Loucy (cell line): Measurements from ENCODE around the gene TNRC6C.
A peak's percentile ranks its signal among the peaks of the same experiment; 100 is the strongest.

Experiments used
- H2AFZ ChIP-seq: fragments of 200-600 bp; sonication (generic); 2 replicates; pipeline ENCODE4 v1.6.0; 2016; ENCODE audit warnings: antibody characterized with exemption, mild to moderate bottlenecking, low read length, moderate library complexity
- H3F3A ChIP-seq: fragments of 200-600 bp; 2 replicates; pipeline ENCODE4 v1.6.0; 2016; ENCODE audit warnings: antibody characterized with exemption, low read depth, mild to moderate bottlenecking
- H3K27me3 ChIP-seq: fragments of 200-600 bp; sonication (generic); 2 replicates; pipeline ENCODE4 v1.6.1; 2014; ENCODE audit warnings: low read length, mild to moderate bottlenecking; ENCODE audit not compliant: insufficient read depth, poor library complexity, severe bottlenecking
- H3K36me3 ChIP-seq: fragments of 200-600 bp; sonication (generic); 2 replicates; pipeline ENCODE4 v1.6.1; 2016; ENCODE audit warnings: low read length; ENCODE audit not compliant: insufficient read depth
- H3K4me1 ChIP-seq: fragments of 200-600 bp; sonication (generic); 2 replicates; pipeline ENCODE4 v1.5.1; 2014; ENCODE audit warnings: low read length, mild to moderate bottlenecking; ENCODE audit not compliant: insufficient read depth, poor library complexity, severe bottlenecking
- H3K4me2 ChIP-seq: fragments of 200-600 bp; sonication (generic); 2 replicates; pipeline ENCODE4 v1.6.0; 2014; ENCODE audit warnings: antibody characterized with exemption, low read length, low read depth, mild to moderate bottlenecking; ENCODE audit not compliant: poor library complexity, severe bottlenecking
- H3K4me3 ChIP-seq: fragments of 200-600 bp; sonication (generic); 2 replicates; pipeline ENCODE4 v1.5.1; 2014; ENCODE audit warnings: low read length, mild to moderate bottlenecking, mixed read lengths; ENCODE audit not compliant: poor library complexity, severe bottlenecking
- H3K79me2 ChIP-seq: fragments of 200-600 bp; sonication (generic); 2 replicates; pipeline ENCODE4 v1.6.1; 2014; ENCODE audit warnings: low read length; ENCODE audit not compliant: insufficient read depth
- H3K9ac ChIP-seq: fragments of 200-600 bp; sonication (generic); 2 replicates; pipeline ENCODE4 v1.6.0; 2014; ENCODE audit warnings: mild to moderate bottlenecking, low read depth, low read length, moderate library complexity; ENCODE audit not compliant: poor library complexity, severe bottlenecking
- H3K9me2 ChIP-seq: fragments of 200-600 bp; sonication (generic); replicated peaks from 2 replicates; pipeline ENCODE4 v1.6.1; 2016; ENCODE audit warnings: low read depth, low read length, mixed read lengths
- H3K9me3 ChIP-seq: fragments of 200-600 bp; sonication (generic); 2 replicates; pipeline ENCODE4 v1.6.1; 2014; ENCODE audit warnings: mild to moderate bottlenecking, antibody characterized with exemption, low read length, low read depth; ENCODE audit not compliant: insufficient read depth
- H4K20me1 ChIP-seq: fragments of 200-600 bp; sonication (generic); 2 replicates; pipeline ENCODE4 v1.6.0; 2014; ENCODE audit warnings: antibody characterized with exemption, low read length, mild to moderate bottlenecking; ENCODE audit not compliant: insufficient read depth, poor library complexity, severe bottlenecking
- CTCF ChIP-seq: fragments of 200-600 bp; sonication (generic); conservative IDR thresholded peaks from 2 replicates; pipeline ENCODE4 v1.5.1; 2014; ENCODE audit warnings: mild to moderate bottlenecking, antibody characterized with exemption, low read length
- EZH2phosphoT487 ChIP-seq: fragments of 200-600 bp; IDR thresholded peaks from 2 replicates; pipeline ENCODE4 v1.6.1; 2018; ENCODE audit warnings: antibody characterized with exemption, mild to moderate bottlenecking, moderate library complexity, borderline replicate concordance

The TNRC6C gene

GRCh38 chr17:78111727-78112517, 153.4 kb downstream of the TNRC6C start:
- H3K9ac ChIP-seq, result no peak overlapping the region
- peaks cover 10% of the 10 kb centered on the region for H4K20me1 ChIP-seq
- no peak overlapping the region for H3K4me3 ChIP-seq
- TF ChIP-seq CTCF, result no peak
- no peak for TF ChIP-seq EZH2phosphoT487
- H3K9me2 ChIP-seq, result no peaks in the 10 kb centered on the region
- H3K9me3 ChIP-seq, result no peaks in the 10 kb centered on the region
- H3K4me1 ChIP-seq, result peaks cover 4% of the 10 kb centered on the region
- no peak overlapping the region for H2AFZ ChIP-seq
- H3F3A ChIP-seq, result 0 out of 2 replicates have a peak, but pooled peaks cover 4% of the 10 kb centered on the region
- no peaks in the 10 kb centered on the region for H3K27me3 ChIP-seq
- no peaks in the 10 kb centered on the region for H3K79me2 ChIP-seq
- H3K4me2 ChIP-seq, result no peak overlapping the region
- H3K36me3 ChIP-seq, result peaks cover 17% of the 10 kb centered on the region; the same call in 1 of the 2 replicates

DNA sequence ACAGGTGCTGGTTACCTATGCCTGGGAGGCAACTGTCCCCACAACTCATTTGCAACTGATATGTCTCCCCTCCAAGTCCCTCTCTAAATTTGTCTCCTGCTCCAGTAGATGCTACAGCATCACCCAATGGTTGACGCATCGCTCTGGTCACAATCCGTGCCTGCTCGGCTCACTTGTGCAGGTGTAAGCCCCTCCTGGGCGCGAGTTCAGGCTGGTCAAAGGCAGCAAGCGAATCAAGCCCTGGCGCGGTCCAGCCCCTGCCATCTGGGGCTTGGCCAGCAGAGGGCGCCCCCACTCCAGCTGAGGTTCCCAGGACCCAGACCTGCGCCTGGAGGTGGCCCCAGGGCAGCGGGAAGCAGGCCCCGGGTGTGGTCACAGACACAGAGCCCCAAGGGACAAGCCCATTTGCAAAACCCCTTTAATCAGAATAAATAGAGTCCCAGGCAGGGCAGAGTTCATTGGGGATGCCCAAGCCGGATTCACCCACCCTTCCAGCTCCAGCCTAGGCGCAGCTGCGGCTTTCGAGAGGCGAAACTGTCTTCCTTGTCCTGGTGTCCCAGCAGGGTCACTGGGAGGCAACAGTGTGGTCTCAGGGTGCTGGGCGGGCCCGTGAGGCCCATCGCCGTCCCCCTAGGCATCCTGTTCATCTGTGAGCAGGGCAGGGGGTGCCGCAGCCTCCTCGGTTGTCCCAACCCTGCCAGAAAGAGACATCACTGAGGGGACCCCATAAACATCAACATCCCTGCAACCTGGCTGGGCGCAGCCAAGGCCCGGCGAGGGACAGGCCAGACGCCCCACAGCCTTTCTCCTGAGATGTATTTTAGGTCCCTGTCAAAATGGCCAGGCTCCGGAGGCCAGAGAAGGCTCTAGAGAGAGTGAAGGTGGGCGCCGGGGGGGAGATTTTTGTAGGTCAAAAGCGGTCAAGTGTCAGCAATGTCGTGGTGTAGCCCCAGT, 154.3 kb downstream of the TNRC6C start:
- Histone ChIP-seq H3K9me3 (no peaks in the 10 kb centered on the region), H3K79me2 (no peaks in the 10 kb centered on the region), H3K4me3 (no peak overlapping the region), H2AFZ (no peak overlapping the region), H3K9me2 (no peaks in the 10 kb centered on the region), H3F3A (0 out of 2 replicates have a peak, but pooled peaks cover under 1% of the 10 kb centered on the region), H3K27me3 (no peaks in the 10 kb centered on the region), H3K9ac (no peak overlapping the region), H3K36me3 (peaks cover 20% of the 10 kb centered on the region; the same call in 1 of the 2 replicates), H4K20me1 (peaks cover 10% of the 10 kb centered on the region), H3K4me2 (no peak overlapping the region), H3K4me1 (peaks cover 4% of the 10 kb centered on the region)
- TF ChIP-seq EZH2phosphoT487 (no peak), CTCF (peak; percentile 96)

DNA sequence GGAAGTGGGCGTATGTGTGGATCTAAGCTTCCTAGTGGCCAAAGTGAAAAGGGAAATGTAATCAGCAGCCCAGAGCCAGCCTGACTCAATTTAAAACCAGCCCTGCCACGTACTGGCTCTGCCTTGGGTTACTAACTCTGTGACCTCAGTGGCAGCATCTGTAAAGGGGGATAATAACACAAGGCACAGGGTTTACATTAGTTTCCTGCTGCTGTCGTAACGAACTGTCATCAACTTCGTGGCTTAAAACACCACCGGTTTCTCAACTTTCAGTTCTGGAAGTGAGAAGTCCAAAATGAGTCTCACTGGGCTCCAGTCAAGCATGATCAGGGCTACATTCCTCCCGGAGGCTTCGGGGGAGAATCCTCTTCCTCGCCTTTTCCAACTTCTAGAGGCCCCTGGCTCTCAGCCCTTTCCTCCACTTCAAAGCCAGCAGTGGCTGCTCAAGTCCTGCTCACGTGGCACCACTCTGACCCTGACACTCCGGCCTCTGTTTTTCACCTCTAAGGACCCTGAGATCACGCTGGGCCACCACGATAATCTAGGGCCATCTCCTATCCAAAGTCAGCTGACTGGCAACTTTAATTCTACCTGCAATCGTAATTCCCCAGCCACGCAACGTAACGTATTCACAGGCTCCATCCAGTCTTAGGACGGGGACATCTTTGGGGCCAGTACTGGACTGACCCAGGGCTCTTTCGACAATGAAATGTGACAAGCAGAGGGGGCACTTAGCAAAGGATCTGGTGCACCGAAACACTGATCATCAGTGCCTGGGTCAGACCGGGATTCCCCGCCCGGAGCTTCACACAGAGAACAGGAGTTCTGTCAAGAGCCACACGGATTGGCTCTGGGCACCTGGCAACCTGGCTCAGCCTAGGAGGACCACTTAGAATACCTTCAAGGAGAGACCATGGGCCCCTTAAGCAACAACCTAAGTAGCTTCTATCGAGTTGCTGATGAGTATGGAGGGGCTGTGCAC, 155.6 kb downstream of the TNRC6C start:
- no peak overlapping the region for H3K9ac ChIP-seq
- no peaks in the 10 kb centered on the region for H3F3A ChIP-seq
- H3K4me2 ChIP-seq, result no peak overlapping the region
- H3K27me3 ChIP-seq, result no peaks in the 10 kb centered on the region
- no peak overlapping the region for H3K4me3 ChIP-seq
- H3K79me2 ChIP-seq, result no peaks in the 10 kb centered on the region
- peaks cover 4% of the 10 kb centered on the region for H3K4me1 ChIP-seq
- H2AFZ ChIP-seq, result no peak overlapping the region
- H3K9me2 ChIP-seq, result no peaks in the 10 kb centered on the region
- H3K36me3 ChIP-seq, result peaks cover 20% of the 10 kb centered on the region; the same call in 1 of the 2 replicates
- peaks cover 10% of the 10 kb centered on the region for H4K20me1 ChIP-seq
- H3K9me3 ChIP-seq, result no peaks in the 10 kb centered on the region
- TF ChIP-seq EZH2phosphoT487 (no peak), CTCF (no peak)
